PFSK-1 (cell line): ENCODE measurements around the gene CAMKMT.

Experiments used
- FOXP2 ChIP-seq: optimal IDR thresholded peaks from 2 replicates; pipeline ENCODE3; 2011; ENCODE audit warnings: borderline replicate concordance, control low read depth, inconsistent platforms; ENCODE audit not compliant: insufficient read depth; ENCODE audit errors: extremely low read length, extremely low read depth
- POLR2AphosphoS5 ChIP-seq: IDR thresholded peaks from 2 replicates; pipeline ENCODE4 v1.6.1; 2012; ENCODE audit warnings: low read depth, mild to moderate bottlenecking, control low read depth, low read length, moderate library complexity
- SIN3A ChIP-seq: IDR thresholded peaks from 2 replicates; pipeline ENCODE4 v1.6.1; 2012; ENCODE audit warnings: mild to moderate bottlenecking, low read length, moderate library complexity, borderline replicate concordance; ENCODE audit not compliant: insufficient read depth
- TAF1 ChIP-seq: IDR thresholded peaks from 2 replicates; pipeline ENCODE4 v1.6.1; 2012; ENCODE audit warnings: low read length, control low read depth, borderline replicate concordance; ENCODE audit not compliant: insufficient read depth
- TF ChIP-seq, protein P1 (sequence below), 2 experiments: IDR thresholded peaks; 2 replicates each; pipeline versions ENCODE4 v1.6.1 to v1.8.0; 2011 to 2012; ENCODE audit warnings: low read depth in 2 of 2, low read length in 2 of 2, control low read depth in 1 of 2, inconsistent platforms in 1 of 2, mild to moderate bottlenecking in 1 of 2, moderate library complexity in 1 of 2; ENCODE audit not compliant: insufficient read depth in 1 of 2

DNA sequence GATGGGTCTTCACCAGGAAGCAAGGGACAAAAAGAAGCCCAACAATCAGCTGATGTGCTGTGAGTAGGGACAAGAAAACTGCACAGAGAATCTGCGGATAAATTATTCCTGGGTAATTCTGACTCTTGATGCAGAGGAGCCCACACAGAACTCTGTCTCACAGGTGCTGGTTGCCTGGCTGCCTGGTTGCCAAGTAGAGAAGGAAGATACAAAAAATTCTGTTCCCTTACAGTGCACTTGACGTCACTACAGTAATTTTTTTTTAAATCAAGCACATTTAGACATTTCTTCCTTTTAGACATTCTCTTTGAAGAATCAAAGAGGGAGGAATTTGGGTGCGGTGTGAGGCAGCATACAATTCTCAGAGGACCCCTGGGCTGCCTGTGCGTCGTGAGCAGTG is 427.7 kb downstream of the CAMKMT start:
- TF ChIP-seq POLR2AphosphoS5 = no peak
- TF ChIP-seq TAF1 = no peak
- TF ChIP-seq, protein P1, sequence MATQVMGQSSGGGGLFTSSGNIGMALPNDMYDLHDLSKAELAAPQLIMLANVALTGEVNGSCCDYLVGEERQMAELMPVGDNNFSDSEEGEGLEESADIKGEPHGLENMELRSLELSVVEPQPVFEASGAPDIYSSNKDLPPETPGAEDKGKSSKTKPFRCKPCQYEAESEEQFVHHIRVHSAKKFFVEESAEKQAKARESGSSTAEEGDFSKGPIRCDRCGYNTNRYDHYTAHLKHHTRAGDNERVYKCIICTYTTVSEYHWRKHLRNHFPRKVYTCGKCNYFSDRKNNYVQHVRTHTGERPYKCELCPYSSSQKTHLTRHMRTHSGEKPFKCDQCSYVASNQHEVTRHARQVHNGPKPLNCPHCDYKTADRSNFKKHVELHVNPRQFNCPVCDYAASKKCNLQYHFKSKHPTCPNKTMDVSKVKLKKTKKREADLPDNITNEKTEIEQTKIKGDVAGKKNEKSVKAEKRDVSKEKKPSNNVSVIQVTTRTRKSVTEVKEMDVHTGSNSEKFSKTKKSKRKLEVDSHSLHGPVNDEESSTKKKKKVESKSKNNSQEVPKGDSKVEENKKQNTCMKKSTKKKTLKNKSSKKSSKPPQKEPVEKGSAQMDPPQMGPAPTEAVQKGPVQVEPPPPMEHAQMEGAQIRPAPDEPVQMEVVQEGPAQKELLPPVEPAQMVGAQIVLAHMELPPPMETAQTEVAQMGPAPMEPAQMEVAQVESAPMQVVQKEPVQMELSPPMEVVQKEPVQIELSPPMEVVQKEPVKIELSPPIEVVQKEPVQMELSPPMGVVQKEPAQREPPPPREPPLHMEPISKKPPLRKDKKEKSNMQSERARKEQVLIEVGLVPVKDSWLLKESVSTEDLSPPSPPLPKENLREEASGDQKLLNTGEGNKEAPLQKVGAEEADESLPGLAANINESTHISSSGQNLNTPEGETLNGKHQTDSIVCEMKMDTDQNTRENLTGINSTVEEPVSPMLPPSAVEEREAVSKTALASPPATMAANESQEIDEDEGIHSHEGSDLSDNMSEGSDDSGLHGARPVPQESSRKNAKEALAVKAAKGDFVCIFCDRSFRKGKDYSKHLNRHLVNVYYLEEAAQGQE (IDR thresholded peaks at IDR 0.05; ENCODE audit: insufficient read depth in 1 of 2, low read depth in 2 of 2, low read length in 2 of 2) = no peak
- TF ChIP-seq SIN3A = no peak
- no peak for TF ChIP-seq FOXP2
